ENCODE measurements around the gene ZMPSTE24. TPM values are rescaled to one million over a fixed set of nuclear protein-coding genes. Genes with fewer than 3 reads are reported as not detected.

ZMPSTE24 gene
- total and polyA plus RNA-seq, 7 donors: 12.7 to 60.2 (median 22.2) TPM

DNA sequence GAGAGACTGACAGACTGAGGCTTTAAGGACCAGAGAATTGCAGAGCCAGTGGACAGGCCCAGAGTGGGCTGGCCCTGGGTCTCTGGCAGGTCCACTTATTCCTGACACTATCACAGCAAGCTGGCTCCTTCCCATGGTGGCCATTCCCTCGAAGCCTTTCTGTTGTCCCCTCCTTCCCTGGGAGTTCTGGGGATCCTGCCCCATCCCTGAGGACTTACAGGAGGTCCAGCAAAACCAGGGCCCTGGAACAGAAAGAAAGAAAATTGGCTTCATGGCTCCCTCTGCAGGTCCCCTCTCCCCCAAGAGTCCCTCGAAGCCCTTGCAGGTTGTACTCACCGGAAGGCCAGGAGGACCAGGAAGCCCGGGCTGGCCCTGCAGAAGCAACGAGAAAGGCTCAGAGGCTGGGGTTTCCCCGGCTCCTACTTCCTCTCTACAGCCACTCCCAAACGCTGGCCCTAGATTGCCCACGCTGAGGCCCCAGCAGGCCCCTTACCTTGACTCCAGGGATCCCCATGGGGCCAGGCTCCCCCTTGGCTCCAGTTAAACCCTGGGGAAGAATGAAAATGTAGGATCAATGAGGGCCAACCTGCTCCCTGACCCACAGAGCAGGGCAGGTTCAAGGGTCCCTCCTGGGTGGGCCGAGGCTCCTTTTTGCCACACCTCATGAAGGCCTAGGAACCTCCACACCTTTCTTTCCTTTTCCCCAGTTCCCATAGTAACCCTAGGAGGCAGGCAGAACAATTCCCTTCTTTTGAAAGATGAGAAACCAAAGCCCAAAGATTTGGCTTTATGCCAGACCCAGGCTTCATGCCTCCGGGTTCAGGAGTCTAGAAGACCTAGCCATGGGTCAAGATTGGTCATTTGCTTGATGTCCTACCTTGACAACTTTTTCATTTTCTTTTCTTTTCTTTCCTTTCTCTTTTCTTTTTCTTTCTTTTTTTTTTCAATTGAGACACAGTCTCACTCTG lies 54.5 kb downstream of the ZMPSTE24 start:
- peaks cover 0 to 28% (median 14%) of the 10 kb centered on the region in 3 donors for H3K27me3 ChIP-seq (ENCODE audit: insufficient read depth in 3 of 3, low read length in 2 of 3)
- TF ChIP-seq CTCF (IDR thresholded peaks at IDR 0.05): no peak
- H3K4me3 ChIP-seq: no peak overlapping the region
- H3K4me1 ChIP-seq: peaks cover 13% of the 10 kb centered on the region
- no peaks in the 10 kb centered on the region for H3K36me3 ChIP-seq (ENCODE audit: insufficient read depth in 1 of 2, low read depth in 1 of 2)
- ATAC-seq: no peak
- 62 to 75% (median 73%) methylated on average over 10 of the region's 10 CpGs for WGBS, 3 donors
- H3K27ac ChIP-seq: no peak overlapping the region
- no peak for DNase-seq
- H3K9me3 ChIP-seq: no peaks in the 10 kb centered on the region
- intact Hi-C loops (cut with DNase I): no loop called here

- Histone ChIP-seq H3K4me3 (no peak overlapping the region), H3K4me1 (peaks cover 13% of the 10 kb centered on the region), H3K27ac (no peak overlapping the region), H3K36me3 (ENCODE audit: insufficient read depth in 1 of 2, low read depth in 1 of 2) (no peaks in the 10 kb centered on the region), H3K27me3 (ENCODE audit: insufficient read depth in 3 of 3, low read length in 2 of 3) (peaks cover 0 to 37% (median 18%) of the 10 kb centered on the region in 3 donors), H3K9me3 (no peaks in the 10 kb centered on the region)
- ATAC-seq: no peak
- TF ChIP-seq CTCF (IDR thresholded peaks at IDR 0.05): no peak
- DNase-seq: no peak
- 83 to 97% (median 87%) methylated on average over 5 of the region's 5 CpGs for WGBS, 3 donors
- intact Hi-C loops (cut with DNase I): no loop called here
Measured at GRCh38 chr1:40313329-40313957, 55.4 kb downstream of the ZMPSTE24 start.

- Histone ChIP-seq H3K4me3 (no peak overlapping the region), H3K4me1 (peaks cover 13% of the 10 kb centered on the region), H3K9me3 (no peaks in the 10 kb centered on the region), H3K36me3 (ENCODE audit: insufficient read depth in 1 of 2, low read depth in 1 of 2) (no peaks in the 10 kb centered on the region), H3K27ac (no peak overlapping the region), H3K27me3 (ENCODE audit: insufficient read depth in 3 of 3, low read length in 2 of 3) (peaks cover 0 to 44% (median 18%) of the 10 kb centered on the region in 3 donors)
- DNase-seq: no peak
- WGBS, 3 donors: 86 to 91% (median 87%) methylated on average over 9 of the region's 9 CpGs
- ATAC-seq: no peak
- intact Hi-C loops (cut with DNase I): no loop called here
- TF ChIP-seq CTCF (IDR thresholded peaks at IDR 0.05): no peak
Measured at GRCh38 chr1:40313958-40314720, 56.1 kb downstream of the ZMPSTE24 start.

DNA sequence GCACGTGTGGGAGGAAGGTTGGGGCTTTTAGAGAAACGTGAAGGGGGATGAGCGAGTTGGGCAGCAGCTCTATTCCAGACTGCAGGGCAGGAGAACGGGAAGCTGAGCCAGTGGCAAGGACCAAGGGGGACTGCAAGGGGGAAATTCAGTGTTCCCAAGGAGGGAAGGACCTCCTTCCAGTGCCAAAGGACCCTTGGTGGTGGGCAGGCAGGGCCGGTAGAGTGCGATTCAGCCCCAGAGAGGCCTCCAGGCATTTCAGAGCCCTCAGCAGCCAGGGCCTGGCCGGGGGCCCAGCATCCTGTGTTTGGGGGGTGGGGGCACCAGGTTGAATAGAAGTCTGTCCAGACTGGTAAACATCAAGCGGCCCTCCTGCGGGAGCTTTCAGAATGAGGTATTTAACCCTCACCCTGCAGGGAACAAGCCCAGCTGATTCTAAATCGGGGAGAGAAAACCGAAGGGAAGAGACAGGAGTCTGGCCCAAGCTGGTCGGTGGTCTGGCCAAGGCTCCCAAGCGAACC lies 56.7 kb downstream of the ZMPSTE24 start:
- 47 to 57% (median 53%) methylated on average over 13 of the region's 13 CpGs for WGBS, 3 donors
- DNase-seq: no peak
- Histone ChIP-seq H3K27ac (no peak overlapping the region), H3K36me3 (ENCODE audit: insufficient read depth in 1 of 2, low read depth in 1 of 2) (no peaks in the 10 kb centered on the region), H3K27me3 (ENCODE audit: insufficient read depth in 3 of 3, low read length in 2 of 3) (peaks cover 0 to 47% (median 18%) of the 10 kb centered on the region in 3 donors), H3K9me3 (no peaks in the 10 kb centered on the region), H3K4me1 (peaks cover 13% of the 10 kb centered on the region), H3K4me3 (peak overlapping the region; percentile 51)
- intact Hi-C loops (cut with DNase I): loop anchor here in 1 of 2 donors (5.0 kb wide), 1 partner anchor 162 kb away; no protein-coding TSS in a partner anchor
- no peak for TF ChIP-seq CTCF (IDR thresholded peaks at IDR 0.05)
- no peak for ATAC-seq
